ENCODE data around the gene LTK.

The LTK gene

GRCh38 chr15:41507820-41508290 is 5.8 kb downstream of the LTK start:
- DNase-seq (ENCODE audit: low spot score): no peak
- TF ChIP-seq, protein P1, sequence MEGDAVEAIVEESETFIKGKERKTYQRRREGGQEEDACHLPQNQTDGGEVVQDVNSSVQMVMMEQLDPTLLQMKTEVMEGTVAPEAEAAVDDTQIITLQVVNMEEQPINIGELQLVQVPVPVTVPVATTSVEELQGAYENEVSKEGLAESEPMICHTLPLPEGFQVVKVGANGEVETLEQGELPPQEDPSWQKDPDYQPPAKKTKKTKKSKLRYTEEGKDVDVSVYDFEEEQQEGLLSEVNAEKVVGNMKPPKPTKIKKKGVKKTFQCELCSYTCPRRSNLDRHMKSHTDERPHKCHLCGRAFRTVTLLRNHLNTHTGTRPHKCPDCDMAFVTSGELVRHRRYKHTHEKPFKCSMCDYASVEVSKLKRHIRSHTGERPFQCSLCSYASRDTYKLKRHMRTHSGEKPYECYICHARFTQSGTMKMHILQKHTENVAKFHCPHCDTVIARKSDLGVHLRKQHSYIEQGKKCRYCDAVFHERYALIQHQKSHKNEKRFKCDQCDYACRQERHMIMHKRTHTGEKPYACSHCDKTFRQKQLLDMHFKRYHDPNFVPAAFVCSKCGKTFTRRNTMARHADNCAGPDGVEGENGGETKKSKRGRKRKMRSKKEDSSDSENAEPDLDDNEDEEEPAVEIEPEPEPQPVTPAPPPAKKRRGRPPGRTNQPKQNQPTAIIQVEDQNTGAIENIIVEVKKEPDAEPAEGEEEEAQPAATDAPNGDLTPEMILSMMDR (IDR thresholded peaks at IDR 0.05; ENCODE audit: extremely low read depth, insufficient read depth, missing control alignments): no peak
- in situ Hi-C loops (cut with MboI; ENCODE audit: low pct_unique_long_range_greater_than_20kb, low sequenced_read_pairs, unreplicated experiment): no loop called here

GRCh38 chr15:41506796-41507341 is 6.8 kb downstream of the LTK start:
- TF ChIP-seq, protein P1 (IDR thresholded peaks at IDR 0.05; ENCODE audit: extremely low read depth, insufficient read depth, missing control alignments): peak; percentile 42
- in situ Hi-C loops (cut with MboI; ENCODE audit: low pct_unique_long_range_greater_than_20kb, low sequenced_read_pairs, unreplicated experiment): no loop called here

DNA sequence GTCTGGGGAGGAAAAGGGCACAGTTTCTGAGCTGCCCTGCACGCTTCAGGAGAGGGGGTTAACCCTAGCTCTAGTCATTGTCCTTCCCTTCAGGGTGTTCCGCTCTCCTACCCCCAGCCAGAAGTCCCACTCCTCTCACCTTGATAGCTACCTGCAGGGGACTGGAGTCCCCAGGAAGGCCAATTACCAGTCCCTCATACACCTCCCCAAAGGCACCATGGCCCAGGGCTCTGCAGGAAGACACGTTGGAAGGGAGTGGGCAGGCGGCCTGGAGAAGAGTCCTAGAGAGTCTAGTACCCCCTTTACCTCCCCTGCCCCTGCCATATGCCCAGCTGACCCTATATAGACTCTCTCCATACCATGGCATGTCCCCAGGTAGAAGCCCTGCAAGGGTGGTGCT is 7.9 kb downstream of the LTK start:
- no peak for DNase-seq (ENCODE audit: low spot score)
- in situ Hi-C loops (cut with MboI; ENCODE audit: low pct_unique_long_range_greater_than_20kb, low sequenced_read_pairs, unreplicated experiment): no loop called here
- TF ChIP-seq, protein P1 (IDR thresholded peaks at IDR 0.05; ENCODE audit: extremely low read depth, insufficient read depth, missing control alignments): no peak

More at GRCh38 chr15:41506796-41507341, 6.8 kb downstream of the LTK start:
- DNase-seq (ENCODE audit: low spot score): no peak

GRCh38 chr15:41504751-41505492 is 8.7 kb downstream of the LTK start:
- in situ Hi-C loops (cut with MboI; ENCODE audit: low pct_unique_long_range_greater_than_20kb, low sequenced_read_pairs, unreplicated experiment): no loop called here
- TF ChIP-seq, protein P1 (IDR thresholded peaks at IDR 0.05; ENCODE audit: extremely low read depth, insufficient read depth, missing control alignments): no peak
- no peak for DNase-seq (ENCODE audit: low spot score)

DNA sequence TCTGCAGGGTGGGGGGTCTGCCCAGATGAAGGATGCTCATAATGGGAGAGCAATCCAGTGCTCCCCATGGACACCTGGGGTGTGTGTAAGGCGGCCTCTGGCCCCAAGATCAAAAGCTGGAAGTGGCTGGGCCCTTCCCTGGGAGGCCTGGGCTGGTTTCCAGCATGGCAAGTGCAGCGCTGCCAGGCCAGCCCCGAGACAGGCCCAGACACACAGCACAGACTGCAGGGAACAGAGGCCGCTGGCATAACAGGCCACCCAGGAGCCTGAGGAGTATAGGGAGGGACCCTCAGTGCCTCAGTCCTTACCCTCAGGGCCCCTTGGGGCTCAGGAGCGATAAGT is 10.0 kb downstream of the LTK start:
- no peak for DNase-seq (ENCODE audit: low spot score)
- in situ Hi-C loops (cut with MboI; ENCODE audit: low pct_unique_long_range_greater_than_20kb, low sequenced_read_pairs, unreplicated experiment): no loop called here
- TF ChIP-seq, protein P1 (IDR thresholded peaks at IDR 0.05; ENCODE audit: extremely low read depth, insufficient read depth, missing control alignments): no peak

DNA sequence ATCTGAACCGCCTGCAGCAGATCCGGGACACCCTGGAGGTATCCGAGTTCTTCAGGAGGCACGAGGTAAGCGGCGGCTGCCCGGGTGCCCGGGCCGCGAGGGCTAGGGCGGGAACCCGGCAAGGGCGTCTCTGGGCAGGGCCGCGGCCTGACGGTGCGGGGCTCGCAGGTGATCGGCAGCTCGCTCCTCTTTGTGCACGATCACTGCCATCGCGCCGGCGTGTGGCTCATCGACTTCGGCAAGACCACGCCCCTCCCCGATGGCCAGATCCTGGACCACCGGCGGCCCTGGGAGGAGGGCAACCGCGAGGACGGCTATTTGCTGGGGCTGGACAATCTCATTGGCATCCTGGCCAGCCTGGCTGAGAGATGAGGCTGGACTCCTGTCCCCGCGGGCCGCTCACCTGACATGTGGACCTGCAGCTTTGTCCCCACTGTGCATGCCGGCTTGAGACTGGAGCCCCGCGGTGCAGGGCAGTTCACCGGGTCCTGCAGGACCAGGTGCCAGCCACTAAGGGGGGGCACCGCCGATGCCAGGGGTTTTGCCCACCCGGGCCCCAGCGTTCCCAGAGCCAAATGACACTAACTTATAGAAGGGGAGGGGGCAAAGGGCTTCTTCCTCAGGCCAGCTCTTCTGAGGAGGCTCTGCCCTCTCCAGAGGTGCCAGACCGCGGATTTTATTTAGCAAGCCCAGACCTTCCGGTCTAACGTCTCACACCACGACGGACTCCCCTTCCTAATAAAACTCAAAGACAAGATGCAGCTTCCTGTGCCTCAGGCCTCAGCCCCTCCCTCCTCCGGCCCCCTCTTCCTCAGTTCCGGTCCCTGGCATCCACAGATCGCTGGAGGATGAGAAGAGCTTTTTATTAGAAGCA is 10.6 kb downstream of the LTK start:
- DNase-seq (ENCODE audit: low spot score): peak; percentile 47
- TF ChIP-seq, protein P1 (IDR thresholded peaks at IDR 0.05; ENCODE audit: extremely low read depth, insufficient read depth, missing control alignments): no peak
- in situ Hi-C loops (cut with MboI; ENCODE audit: low pct_unique_long_range_greater_than_20kb, low sequenced_read_pairs, unreplicated experiment): no loop called here
